Astrocyte (in vitro differentiated cells and primary cell): ENCODE measurements around the gene DPEP3. TPM values are rescaled to one million over a fixed set of nuclear protein-coding genes. Genes with fewer than 3 reads are reported as not detected.
"Not testable (repeated sequence)": the region's sequence is repeated elsewhere in the genome, so short reads cannot be mapped to it uniquely, and the experiment has no call there.

Experiments
- DNase-seq: peaks from one replicate; pipeline ENCODE4 v3.0.0-alpha.2; 2010; ENCODE audit warnings: low read depth
- FAIRE-seq: peaks from 2 replicates; lab custom pipeline; 2011; peaks lifted over from hg19 to GRCh38; lab: Jason Lieb, UNC
- H2AFZ ChIP-seq: 2 replicates; pipeline ENCODE4 v1.6.0; 2012; ENCODE audit warnings: low read depth, low read length, inconsistent platforms
- H3K27ac ChIP-seq: 2 replicates; pipeline ENCODE4 v1.5.1; 2011; ENCODE audit warnings: low read depth, low read length, inconsistent platforms
- H3K27me3 ChIP-seq: 2 replicates; pipeline ENCODE4 v1.6.0; 2011; ENCODE audit warnings: low read length, inconsistent platforms; ENCODE audit not compliant: insufficient read depth
- H3K36me3 ChIP-seq: 2 replicates; pipeline ENCODE4 v1.5.1; 2011; ENCODE audit warnings: low read length, inconsistent platforms; ENCODE audit not compliant: insufficient read depth
- H3K4me1 ChIP-seq: 2 replicates; pipeline ENCODE4 v1.5.1; 2011; ENCODE audit warnings: low read length, inconsistent platforms; ENCODE audit not compliant: insufficient read depth
- H3K4me2 ChIP-seq: 2 replicates; pipeline ENCODE4 v1.6.0; 2012; ENCODE audit warnings: low read length, inconsistent platforms
- H3K4me3 ChIP-seq: 2 replicates; pipeline ENCODE4 v1.5.1; 2011; ENCODE audit warnings: low read depth, mild to moderate bottlenecking, low read length, inconsistent platforms; ENCODE audit not compliant: insufficient read depth
- H3K79me2 ChIP-seq: 2 replicates; pipeline ENCODE4 v1.6.0; 2012; ENCODE audit warnings: mild to moderate bottlenecking, low read length, inconsistent platforms; ENCODE audit not compliant: insufficient read depth
- H3K9ac ChIP-seq: 2 replicates; pipeline ENCODE4 v1.6.0; 2012; ENCODE audit warnings: mild to moderate bottlenecking, low read length, inconsistent platforms
- H3K9me3 ChIP-seq: 2 replicates; pipeline ENCODE4 v1.5.1; 2012; ENCODE audit warnings: low read depth, mild to moderate bottlenecking, low read length, inconsistent platforms; ENCODE audit not compliant: insufficient read depth
- H4K20me1 ChIP-seq: 2 replicates; pipeline ENCODE4 v1.6.0; 2012; ENCODE audit warnings: low read length, inconsistent platforms; ENCODE audit not compliant: insufficient read depth
- H3K27ac Mint-ChIP-seq: one replicate; pipeline ENCODE4 v1.8.0; 2021; ENCODE audit warnings: mild to moderate bottlenecking, mixed read lengths; ENCODE audit not compliant: unreplicated experiment
- H3K27me3 Mint-ChIP-seq: one replicate; pipeline ENCODE4 v1.8.0; 2021; ENCODE audit warnings: low read depth, mixed read lengths; ENCODE audit not compliant: unreplicated experiment
- H3K36me3 Mint-ChIP-seq: one replicate; pipeline ENCODE4 v1.8.0; 2021; ENCODE audit warnings: low read depth, mixed read lengths; ENCODE audit not compliant: unreplicated experiment
- H3K4me1 Mint-ChIP-seq: one replicate; pipeline ENCODE4 v1.8.0; 2021; ENCODE audit warnings: low read depth, mixed read lengths; ENCODE audit not compliant: unreplicated experiment
- H3K4me3 Mint-ChIP-seq: one replicate; pipeline ENCODE4 v1.8.0; 2021; ENCODE audit warnings: mild to moderate bottlenecking, moderate library complexity, mixed read lengths; ENCODE audit not compliant: unreplicated experiment
- H3K9me3 Mint-ChIP-seq: one replicate; pipeline ENCODE4 v1.8.0; 2021; ENCODE audit warnings: mild to moderate bottlenecking, mixed read lengths; ENCODE audit not compliant: unreplicated experiment
- EZH2 ChIP-seq: IDR thresholded peaks from 2 replicates; pipeline ENCODE4 v1.6.1; 2012; ENCODE audit warnings: mild to moderate bottlenecking, low read length, inconsistent platforms; ENCODE audit not compliant: insufficient read depth
- total RNA-seq: library from RNA; stranded (reverse); gene quantifications from 2 replicates; pipeline ENCODE4 v1.2.1, GENCODE V29; 2021
- TF ChIP-seq, protein P1 (sequence below): IDR thresholded peaks from 2 replicates; pipeline ENCODE4 v1.5.1; 2011; ENCODE audit warnings: low read depth, mild to moderate bottlenecking, inconsistent platforms, low read length, moderate library complexity; ENCODE audit not compliant: insufficient read depth

Gene DPEP3
- total RNA-seq, 1 donor from 2014 or later: not detected

DNA sequence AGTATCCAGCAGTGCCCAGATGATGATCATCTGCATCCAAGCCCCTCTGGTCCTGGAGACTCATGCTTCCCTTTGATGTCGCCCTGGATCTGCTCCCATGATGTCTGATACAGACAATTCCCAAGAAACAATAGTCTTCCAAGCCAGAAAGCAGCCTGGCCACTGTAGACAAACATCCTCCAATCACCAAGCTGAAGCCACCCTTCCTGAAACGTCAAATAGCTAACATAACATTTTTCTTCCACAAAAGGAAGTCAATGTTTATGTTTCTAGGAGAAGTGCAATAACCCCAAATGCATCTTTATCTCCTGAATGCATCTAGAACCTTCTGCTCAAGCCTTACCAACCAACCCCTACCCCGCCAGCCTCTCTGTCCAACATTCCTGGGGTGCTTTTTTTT is 20.2 kb upstream of the DPEP3 start:
- Mint-ChIP-seq H3K9me3 (no peaks in the 10 kb centered on the region), H3K4me1 (peaks cover 2% of the 10 kb centered on the region), H3K4me3 (no peak overlapping the region), H3K27me3 (peaks cover 6% of the 10 kb centered on the region), H3K36me3 (no peaks in the 10 kb centered on the region), H3K27ac (no peak overlapping the region)
- DNase-seq: no peak
- H3K79me2 ChIP-seq: no peaks in the 10 kb centered on the region
- no peak overlapping the region for H3K4me2 ChIP-seq
- no peak overlapping the region for H2AFZ ChIP-seq
- H3K4me1 ChIP-seq: no peaks in the 10 kb centered on the region
- H3K9ac ChIP-seq: no peak overlapping the region
- TF ChIP-seq EZH2: no peak
- TF ChIP-seq, protein P1, sequence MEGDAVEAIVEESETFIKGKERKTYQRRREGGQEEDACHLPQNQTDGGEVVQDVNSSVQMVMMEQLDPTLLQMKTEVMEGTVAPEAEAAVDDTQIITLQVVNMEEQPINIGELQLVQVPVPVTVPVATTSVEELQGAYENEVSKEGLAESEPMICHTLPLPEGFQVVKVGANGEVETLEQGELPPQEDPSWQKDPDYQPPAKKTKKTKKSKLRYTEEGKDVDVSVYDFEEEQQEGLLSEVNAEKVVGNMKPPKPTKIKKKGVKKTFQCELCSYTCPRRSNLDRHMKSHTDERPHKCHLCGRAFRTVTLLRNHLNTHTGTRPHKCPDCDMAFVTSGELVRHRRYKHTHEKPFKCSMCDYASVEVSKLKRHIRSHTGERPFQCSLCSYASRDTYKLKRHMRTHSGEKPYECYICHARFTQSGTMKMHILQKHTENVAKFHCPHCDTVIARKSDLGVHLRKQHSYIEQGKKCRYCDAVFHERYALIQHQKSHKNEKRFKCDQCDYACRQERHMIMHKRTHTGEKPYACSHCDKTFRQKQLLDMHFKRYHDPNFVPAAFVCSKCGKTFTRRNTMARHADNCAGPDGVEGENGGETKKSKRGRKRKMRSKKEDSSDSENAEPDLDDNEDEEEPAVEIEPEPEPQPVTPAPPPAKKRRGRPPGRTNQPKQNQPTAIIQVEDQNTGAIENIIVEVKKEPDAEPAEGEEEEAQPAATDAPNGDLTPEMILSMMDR: no peak
- no peaks in the 10 kb centered on the region for H3K36me3 ChIP-seq
- H3K9me3 ChIP-seq: no peaks in the 10 kb centered on the region
- no peak for FAIRE-seq
- no peak overlapping the region for H3K27ac ChIP-seq
- no peak overlapping the region for H3K4me3 ChIP-seq
- H3K27me3 ChIP-seq: peaks cover 3% of the 10 kb centered on the region
- no peaks in the 10 kb centered on the region for H4K20me1 ChIP-seq

DNA sequence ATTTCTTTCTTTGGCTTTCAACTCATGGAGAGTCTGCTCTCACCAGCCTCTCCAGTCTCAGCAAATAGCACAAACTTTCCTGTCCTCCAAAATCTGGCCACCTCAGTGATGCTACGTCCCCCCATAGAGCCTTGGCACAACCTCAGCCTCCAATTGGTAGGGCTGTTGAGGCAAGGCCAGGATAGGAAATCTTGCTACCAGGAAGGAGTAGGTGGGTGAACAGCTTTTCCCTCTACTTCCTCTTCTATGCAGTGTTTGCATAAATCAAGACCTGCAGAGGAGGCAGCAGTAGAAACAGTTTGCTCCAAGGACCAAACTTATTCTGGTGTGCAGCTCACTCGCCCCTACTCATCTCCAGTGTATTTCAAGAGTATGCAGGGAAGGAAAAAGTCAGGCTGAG is 19.7 kb upstream of the DPEP3 start:
- H3K27me3 ChIP-seq: peaks cover 3% of the 10 kb centered on the region
- no peak overlapping the region for H3K4me3 Mint-ChIP-seq
- H3K9ac ChIP-seq: no peak overlapping the region
- H3K4me3 ChIP-seq: no peak overlapping the region
- H3K27me3 Mint-ChIP-seq: peaks cover 5% of the 10 kb centered on the region
- DNase-seq (no peak), FAIRE-seq (no peak)
- no peak overlapping the region for H3K27ac ChIP-seq
- H4K20me1 ChIP-seq: no peaks in the 10 kb centered on the region
- no peaks in the 10 kb centered on the region for H3K36me3 ChIP-seq
- H3K27ac Mint-ChIP-seq: no peak overlapping the region
- TF ChIP-seq EZH2: no peak
- TF ChIP-seq, protein P1: no peak
- no peaks in the 10 kb centered on the region for H3K79me2 ChIP-seq
- H3K9me3 ChIP-seq: no peaks in the 10 kb centered on the region
- H3K9me3 Mint-ChIP-seq: no peaks in the 10 kb centered on the region
- H3K4me2 ChIP-seq: no peak overlapping the region
- peaks cover 2% of the 10 kb centered on the region for H3K4me1 Mint-ChIP-seq
- H3K36me3 Mint-ChIP-seq: no peaks in the 10 kb centered on the region
- no peaks in the 10 kb centered on the region for H3K4me1 ChIP-seq
- H2AFZ ChIP-seq: no peak overlapping the region

DNA sequence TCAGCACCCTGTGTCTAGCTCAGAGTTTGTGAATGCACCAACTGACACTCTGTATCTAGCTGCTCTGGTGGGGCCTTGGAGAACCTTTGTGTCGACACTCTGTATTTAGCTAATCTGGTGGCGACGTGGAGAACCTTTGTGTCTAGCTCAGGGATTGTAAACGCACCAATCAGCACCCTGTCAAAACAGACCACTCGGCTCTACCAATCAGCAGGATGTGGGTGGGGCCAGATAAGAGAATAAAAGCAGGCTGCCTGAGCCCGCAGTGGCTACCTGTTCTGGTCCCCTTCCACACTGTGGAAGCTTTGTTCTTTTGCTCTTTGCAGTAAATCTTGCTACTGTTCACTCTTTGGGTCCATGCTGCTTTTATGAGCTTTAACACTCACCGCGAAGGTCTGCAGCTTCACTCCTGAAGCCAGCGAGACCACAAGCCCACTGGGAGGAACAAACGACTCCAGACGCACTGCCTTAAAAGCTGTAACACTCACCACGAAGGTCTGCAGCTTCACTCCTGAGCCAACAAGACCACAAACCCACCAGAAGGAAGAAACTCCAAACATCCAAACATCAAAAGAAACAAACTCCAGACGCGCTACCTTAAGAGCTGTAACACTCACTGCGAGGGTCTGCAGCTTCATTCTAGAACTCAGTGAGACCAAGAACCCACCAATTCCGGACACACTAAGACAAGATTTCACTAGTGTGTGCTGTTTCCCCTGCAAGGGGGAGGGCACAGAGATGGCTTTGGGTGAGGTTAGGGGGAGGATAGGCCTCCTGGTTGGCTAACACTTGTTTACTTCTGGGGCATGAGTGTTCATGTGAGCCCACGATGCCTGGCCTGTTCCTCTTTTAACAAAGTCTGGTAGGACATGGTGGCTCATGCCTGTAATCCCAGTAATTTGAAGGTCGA is 18.7 kb upstream of the DPEP3 start, which contains the start of gene DPEP2:
Gene DPEP2, minus strand, starts transcription at position 706 of the 910 bp plus-strand sequence. CDS start 6,272 bp downstream, outside the sequence.
- H3K79me2 ChIP-seq, H3K27me3 Mint-ChIP-seq, H3K9me3 Mint-ChIP-seq, FAIRE-seq, H3K9me3 ChIP-seq, H3K4me3 ChIP-seq, H3K4me2 ChIP-seq, H3K4me1 ChIP-seq, DNase-seq, H3K27me3 ChIP-seq, H3K36me3 ChIP-seq, H3K9ac ChIP-seq, H3K27ac Mint-ChIP-seq, H4K20me1 ChIP-seq, H3K4me1 Mint-ChIP-seq, H3K27ac ChIP-seq, H3K4me3 Mint-ChIP-seq, H3K36me3 Mint-ChIP-seq, H2AFZ ChIP-seq: not testable (repeated sequence)

DNA sequence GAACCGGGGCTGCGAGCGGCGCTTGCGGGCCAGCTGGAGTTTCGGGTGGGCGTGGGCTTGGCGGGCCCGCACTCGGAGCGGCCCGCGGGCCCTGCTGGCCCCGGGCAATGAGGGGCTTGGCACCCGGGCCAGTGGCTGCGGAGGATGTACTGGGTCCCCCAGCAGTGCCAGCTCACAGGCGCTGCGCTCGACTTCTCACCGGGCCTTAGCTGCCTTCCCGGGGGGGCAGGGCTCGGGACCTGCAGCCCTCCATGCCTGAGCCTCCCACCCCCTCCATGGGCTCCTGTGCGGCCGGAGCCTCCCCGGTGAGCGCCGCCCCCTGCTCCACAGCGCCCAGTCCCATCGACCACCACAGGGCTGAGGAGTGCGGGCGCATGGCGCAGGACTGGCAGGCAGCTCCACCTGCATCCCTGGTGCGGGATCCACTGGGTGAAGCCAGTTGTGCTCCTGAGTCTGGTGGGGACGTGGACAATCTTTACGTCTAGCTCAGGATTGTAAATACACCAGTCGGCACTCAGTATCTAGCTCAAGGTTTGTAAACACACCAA is 18.0 kb upstream of the DPEP3 start:
- H3K4me3 ChIP-seq, H4K20me1 ChIP-seq, H3K36me3 Mint-ChIP-seq, H3K9me3 Mint-ChIP-seq, H3K4me1 Mint-ChIP-seq, FAIRE-seq, H3K27ac ChIP-seq, H3K27me3 Mint-ChIP-seq, H3K79me2 ChIP-seq, H2AFZ ChIP-seq, H3K9ac ChIP-seq, H3K36me3 ChIP-seq, H3K9me3 ChIP-seq, H3K4me2 ChIP-seq, H3K4me3 Mint-ChIP-seq, H3K4me1 ChIP-seq, DNase-seq, H3K27ac Mint-ChIP-seq, H3K27me3 ChIP-seq: not testable (repeated sequence)
